Esophagus squamous epithelium (tissue), 4 donors: ENCODE results near the gene ALPK1.

Source experiments
- POLR2A ChIP-seq, 4 donors: fragments of 450-650 bp; IDR thresholded peaks; one replicate each; pipeline ENCODE4 v1.6.1; 2017; ENCODE audit warnings: antibody characterized with exemption in 4 of 4, mild to moderate bottlenecking in 4 of 4, moderate library complexity in 3 of 4
- TF ChIP-seq, protein P1 (sequence below), 6 experiments: fragments of 450-650 bp in 4 of 6; fragments of 200-600 bp in 2 of 6; sonication (generic) in 2 of 6; IDR thresholded peaks; one replicate each; pipeline ENCODE4 v1.5.1; 2016 to 2019; ENCODE audit warnings: antibody characterized with exemption in 6 of 6, mild to moderate bottlenecking in 4 of 6, moderate library complexity in 4 of 6

- no peak for TF ChIP-seq POLR2A (IDR thresholded peaks at IDR 0.05)
- TF ChIP-seq, protein P1, sequence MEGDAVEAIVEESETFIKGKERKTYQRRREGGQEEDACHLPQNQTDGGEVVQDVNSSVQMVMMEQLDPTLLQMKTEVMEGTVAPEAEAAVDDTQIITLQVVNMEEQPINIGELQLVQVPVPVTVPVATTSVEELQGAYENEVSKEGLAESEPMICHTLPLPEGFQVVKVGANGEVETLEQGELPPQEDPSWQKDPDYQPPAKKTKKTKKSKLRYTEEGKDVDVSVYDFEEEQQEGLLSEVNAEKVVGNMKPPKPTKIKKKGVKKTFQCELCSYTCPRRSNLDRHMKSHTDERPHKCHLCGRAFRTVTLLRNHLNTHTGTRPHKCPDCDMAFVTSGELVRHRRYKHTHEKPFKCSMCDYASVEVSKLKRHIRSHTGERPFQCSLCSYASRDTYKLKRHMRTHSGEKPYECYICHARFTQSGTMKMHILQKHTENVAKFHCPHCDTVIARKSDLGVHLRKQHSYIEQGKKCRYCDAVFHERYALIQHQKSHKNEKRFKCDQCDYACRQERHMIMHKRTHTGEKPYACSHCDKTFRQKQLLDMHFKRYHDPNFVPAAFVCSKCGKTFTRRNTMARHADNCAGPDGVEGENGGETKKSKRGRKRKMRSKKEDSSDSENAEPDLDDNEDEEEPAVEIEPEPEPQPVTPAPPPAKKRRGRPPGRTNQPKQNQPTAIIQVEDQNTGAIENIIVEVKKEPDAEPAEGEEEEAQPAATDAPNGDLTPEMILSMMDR (IDR thresholded peaks at IDR 0.05), result no peak
These were observed 21.1 kb upstream of the ALPK1 start for GRCh38 chr4:112276113-112276512.
